GM19099 (cell line): ENCODE measurements around the gene SLC7A4.

Experiments used
- POLR2A ChIP-seq: IDR thresholded peaks from 3 replicates; pipeline ENCODE4 v1.6.1; 2011; ENCODE audit warnings: low read depth; ENCODE audit not compliant: insufficient read length; ENCODE audit errors: extremely low read depth

Gene SLC7A4, protein sequence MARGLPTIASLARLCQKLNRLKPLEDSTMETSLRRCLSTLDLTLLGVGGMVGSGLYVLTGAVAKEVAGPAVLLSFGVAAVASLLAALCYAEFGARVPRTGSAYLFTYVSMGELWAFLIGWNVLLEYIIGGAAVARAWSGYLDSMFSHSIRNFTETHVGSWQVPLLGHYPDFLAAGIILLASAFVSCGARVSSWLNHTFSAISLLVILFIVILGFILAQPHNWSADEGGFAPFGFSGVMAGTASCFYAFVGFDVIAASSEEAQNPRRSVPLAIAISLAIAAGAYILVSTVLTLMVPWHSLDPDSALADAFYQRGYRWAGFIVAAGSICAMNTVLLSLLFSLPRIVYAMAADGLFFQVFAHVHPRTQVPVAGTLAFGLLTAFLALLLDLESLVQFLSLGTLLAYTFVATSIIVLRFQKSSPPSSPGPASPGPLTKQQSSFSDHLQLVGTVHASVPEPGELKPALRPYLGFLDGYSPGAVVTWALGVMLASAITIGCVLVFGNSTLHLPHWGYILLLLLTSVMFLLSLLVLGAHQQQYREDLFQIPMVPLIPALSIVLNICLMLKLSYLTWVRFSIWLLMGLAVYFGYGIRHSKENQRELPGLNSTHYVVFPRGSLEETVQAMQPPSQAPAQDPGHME

DNA sequence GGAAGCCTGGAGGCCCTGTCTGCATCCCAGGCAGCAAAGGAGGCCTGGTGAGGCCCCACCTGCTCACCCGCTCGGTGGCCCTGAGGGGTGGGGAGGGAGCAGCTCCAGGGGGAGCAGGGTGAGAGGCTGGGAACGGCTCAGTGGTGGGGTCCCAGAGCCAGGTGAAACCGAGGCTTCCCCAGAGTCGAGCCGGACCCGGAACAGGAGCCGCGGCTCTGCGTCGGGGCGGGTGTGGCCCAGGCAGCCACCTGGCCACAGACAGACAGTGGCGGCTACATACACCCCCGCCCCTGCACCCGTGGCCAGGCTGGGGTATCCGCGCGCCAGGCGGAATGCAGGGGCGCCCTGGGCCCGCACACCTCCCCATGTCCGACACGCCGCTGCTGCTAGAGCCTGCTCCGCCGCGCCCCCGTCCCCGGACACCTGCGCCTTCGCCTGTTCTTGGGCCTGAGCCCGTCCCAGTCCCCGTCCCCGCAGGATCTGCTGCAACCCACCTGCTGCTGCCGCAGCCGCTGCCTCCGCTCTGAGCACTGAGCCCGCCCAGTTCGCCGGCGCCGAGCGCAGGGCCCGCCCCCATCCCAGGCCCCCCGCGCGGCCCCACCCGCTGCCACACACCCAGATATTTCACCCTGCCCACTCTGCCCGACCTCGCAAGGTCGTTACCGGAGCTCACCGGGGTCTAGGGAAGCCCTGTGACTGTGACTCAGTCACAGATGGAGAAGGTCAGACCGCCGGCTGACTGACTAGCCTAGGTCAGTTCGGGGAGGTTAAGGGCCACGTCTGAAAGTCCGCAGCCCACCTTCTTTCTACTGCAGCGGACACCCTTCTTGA, at the start of gene SLC7A4:
Gene SLC7A4 (minus strand): TSS at position 525 of the 831 bp plus-strand sequence. CDS start 749 bp downstream, outside the sequence.
- no peak for TF ChIP-seq POLR2A

DNA sequence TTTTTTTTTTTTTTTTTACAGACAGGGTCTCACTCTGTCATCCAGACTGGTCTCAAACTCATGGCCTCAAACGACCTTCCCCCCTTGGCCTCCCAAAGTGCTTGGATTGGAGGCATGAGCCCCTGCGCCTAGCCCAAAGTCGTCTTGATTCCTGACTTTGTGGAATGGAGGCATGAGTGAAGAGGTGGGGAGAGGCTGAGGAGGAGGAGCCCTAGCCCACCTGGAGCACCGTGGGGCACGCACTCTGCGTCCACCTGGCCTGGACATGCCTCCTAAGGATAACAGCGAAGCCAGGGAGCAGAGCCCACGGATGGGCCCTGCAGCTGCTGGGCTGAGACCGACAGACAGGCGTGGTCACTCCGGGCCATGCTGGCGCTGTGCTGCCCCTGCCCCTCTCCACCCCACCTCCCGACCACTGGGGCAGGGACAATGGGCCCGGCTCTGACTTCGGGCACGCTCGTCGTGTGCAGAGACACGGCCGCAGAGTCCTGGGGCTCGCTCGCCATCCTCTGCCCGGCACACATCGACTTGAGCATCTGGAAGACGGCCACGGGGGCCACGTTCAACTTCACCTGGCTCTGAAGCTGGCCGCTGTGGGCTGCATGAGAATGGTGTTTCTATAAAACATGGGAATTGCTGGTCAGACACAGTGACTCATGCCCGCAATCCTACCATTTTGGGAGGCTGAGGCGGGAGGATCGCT, 48.2 kb upstream of the SLC7A4 start:
- TF ChIP-seq POLR2A, result no peak

DNA sequence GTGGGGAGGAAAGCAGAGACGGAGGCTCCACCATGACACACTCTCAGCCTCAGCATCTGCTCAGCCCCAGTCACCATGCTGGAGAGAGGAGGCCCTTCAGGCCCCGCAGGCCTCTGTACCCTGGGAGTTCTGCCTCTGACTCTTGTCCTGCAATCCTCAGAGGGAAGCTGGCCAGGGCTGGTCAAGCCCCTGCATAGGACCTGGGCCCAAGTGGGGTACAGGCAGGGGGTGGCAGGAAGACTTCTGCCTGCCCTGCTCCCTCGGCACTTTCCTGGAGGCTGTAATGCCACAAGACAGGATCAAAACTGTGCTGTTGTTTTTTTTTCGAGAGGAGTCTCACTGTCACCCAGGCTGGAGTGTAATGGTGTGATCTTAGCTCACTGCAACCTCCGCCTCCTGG, 47.1 kb upstream of the SLC7A4 start:
- no peak for TF ChIP-seq POLR2A

DNA sequence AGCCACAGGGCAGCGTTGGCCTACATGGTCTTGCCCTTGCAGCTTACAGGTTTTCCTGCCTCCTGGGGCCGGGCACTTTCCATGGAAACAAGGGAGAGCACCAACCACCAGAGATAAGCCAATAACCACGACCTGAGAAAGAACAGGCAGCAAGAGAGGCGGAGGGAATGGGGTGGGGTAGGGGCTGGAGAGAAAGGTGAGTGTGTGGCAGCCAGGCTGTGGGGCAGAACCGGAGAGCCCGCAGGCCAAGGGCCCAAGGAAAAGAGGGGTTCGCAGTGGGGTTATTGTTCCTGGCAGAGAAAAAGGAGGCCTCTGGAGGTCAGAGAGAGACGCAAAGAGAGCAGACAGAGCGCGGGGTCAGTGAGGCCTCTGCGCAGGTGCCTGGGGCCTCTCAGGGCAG, 46.6 kb upstream of the SLC7A4 start:
- no peak for TF ChIP-seq POLR2A

DNA sequence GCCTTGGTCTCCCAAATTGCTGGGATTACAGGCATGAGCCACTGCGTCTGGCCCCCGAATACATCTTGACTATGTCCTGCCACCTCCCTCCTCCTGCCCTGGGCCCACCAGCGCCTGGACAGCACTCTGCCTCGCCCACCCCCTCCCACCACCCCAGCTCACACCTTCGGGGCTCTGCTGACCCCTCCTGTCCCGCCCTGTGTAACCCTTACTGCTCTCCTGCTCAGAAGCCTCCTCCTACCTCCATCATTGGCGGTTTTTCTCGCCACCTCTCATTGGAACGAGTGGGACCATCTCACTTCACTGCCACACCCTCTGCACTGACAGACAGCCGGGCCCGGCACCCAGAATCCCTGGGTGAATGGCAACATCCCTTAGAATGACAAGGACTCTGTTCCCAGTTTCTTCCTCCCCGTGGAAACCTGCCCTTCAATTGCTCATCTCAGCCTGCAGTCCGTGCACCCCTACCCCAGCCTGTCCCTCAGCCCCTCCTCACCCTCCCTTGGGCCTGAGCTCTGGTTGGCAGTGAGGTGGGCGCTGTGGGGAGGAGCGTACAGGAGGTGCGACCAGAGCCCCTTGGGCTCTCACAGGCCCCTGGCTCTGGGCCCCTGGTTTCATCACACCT, 45.6 kb upstream of the SLC7A4 start:
- TF ChIP-seq POLR2A, result no peak

DNA sequence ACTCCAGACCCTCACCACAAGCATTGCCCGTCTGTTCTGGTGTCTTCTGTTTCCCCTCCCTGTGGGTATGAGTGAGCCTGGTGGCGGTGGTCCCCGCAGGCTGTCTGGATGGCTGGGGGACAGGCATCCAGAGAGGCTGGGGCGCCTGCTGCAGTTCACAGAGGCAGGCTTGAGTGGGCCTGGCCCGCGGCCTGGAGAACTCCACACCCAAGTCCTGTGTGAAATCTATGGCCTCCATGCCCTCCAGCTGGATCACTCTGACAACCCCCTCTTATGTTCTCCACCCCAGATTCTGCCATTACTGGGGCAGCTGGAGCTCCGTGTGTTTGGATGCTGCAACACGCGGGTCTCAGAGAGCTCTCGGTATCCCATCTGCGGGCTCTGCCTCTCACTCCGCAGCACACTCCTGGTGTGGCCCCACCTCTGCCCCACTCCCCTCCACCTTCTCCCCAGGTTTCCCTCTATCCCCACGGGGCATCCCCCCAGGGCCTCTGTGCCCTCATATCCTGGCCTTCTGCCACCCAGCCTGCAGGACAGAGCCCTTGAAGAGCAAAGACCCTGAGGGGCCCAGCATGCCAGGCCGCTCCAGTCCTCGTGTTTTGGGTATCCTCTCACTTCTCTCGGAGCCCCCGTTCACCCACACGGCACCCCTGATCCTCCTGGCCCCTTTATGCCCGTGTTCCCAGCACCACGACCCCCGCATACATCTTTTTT, 44.7 kb upstream of the SLC7A4 start:
- TF ChIP-seq POLR2A, result no peak

DNA sequence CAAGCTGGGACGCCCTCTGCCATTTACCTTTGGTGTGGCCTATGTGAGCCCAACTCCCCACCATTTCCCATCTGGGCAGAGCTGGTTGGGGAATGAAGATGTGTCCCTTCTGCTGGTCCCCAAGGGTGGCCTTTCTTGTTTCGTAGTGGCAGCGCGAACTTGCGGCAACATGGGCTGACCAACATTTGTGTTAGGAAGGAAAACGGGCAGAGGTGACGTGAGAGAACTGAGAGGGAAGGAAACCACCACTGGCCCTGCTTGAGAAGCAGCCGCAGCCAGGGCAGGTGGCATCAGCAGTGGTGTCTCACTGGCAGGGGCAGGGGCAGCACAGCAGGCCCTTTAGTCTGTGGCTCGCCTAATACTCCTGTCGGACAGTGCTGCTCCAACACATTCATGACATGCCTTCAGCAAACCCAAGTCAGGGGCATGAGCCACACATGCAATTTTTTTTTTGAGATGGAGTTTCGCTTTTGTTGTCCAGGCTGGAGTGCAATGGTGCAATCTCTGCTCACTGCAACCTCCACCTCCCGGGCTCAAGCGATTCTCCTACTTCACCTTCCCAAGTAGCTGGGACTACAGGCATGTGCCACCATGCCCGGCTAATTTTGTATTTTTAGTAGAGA, 43.3 kb upstream of the SLC7A4 start:
- no peak for TF ChIP-seq POLR2A

DNA sequence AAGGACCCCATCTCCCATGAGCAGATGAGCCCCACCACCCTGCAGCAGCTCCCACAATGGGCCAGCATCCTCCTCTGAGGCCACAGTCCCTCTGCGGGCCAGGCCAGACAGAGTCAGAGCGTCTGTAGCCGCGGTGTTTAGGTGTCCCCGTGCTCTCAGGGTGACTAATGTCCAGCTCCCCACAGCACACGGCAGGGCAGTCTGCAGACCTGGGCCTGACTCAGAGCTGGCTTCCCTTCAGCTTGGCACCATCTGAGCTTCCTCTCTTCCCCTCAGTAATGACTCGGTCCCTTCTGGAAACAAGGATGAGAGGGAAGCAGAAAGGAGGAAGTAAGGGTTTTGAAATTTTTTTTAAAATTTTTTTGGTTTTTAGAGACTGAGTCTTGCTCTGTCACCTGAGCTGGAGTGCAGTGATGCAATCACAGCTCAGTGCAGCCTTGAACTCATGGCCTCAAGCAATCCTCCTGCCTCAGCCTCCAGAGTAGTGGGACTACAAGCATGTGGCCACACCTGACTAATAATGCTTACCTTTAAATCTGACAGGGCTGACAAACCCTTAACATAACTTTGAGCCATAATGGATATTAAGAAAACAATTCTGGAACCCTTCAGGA, 41.8 kb upstream of the SLC7A4 start:
- no peak for TF ChIP-seq POLR2A

DNA sequence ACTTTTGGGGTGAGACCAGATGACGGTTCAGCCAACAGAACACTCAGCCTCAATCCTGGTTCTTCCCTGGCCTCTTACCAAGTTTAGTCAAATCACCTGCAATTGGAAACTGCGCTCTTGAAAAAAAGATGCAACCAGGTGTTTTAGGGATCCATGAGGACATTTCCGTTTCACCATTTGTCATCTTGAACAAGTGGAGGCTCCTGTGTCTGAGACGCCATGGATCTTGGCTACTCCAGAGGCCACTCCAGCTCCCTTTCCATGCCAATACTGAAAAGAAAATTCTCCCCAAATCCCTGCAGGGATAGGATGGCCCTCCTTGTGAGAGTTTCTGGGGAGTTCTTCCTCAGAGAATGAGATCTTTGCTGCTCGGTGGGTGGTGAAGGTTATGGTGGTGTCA, 41.1 kb upstream of the SLC7A4 start:
- TF ChIP-seq POLR2A, result no peak

DNA sequence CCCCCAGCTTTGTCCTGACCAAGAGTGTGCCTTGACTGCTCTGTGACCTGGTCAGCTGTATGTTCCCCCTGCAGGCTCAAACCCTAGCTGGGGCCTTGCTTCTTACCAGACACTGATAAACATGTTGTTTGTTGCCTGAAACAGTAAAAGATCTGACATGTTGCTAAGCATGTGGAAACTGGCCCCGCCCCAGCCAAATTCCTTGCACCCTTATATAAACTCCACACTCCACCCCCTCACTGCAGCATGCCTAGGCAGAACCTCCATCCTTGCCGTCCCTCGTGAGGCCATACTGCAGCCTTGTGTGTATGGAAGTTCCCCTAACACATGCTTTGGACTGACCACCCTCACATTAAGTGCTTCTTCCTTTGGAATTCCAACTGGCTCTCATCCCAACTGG, 40.7 kb upstream of the SLC7A4 start:
- no peak for TF ChIP-seq POLR2A

DNA sequence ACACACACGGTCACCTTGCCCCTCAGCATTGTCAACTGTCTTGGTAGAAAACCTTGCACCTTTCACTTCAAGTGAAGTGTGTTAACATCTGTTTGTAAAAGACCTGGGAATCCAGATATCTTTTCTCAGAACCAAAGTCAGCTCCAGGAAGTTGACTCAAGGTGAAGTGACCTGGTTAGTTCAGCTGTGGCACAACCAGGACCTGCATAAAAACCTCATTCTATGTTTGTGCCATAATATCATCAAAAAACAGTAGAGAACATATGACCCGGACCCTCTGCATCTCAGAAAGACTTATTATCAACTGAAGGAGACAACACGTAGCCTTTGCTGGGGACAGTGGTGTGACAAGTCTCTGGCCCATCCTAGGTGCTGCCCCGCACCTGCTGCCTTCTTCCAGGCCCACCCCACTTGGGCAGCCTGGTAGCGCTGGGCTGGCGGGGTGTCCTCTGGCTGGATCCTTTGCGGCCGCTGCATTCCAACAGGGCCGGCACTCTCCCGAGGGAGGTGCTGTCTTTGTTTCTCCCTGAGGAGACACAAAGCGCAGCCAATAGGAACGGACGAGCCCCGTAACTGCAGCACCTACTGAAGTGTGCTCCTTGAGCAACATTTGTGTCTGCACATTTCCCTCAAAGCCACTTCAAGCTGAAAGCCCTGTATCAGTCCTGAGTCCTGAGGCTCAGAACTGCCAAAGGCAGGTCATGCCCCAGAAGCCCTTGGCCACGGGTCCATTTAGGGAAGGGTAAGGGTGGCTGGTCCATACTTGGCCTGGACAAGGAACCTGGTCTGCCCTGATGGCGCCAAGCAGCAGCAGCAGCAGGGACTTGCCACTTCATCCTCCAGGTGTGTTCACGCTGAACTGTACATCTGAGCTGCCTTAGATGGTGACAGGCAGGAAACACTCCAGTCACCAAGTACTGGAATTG, 38.6 kb upstream of the SLC7A4 start:
- no peak for TF ChIP-seq POLR2A

DNA sequence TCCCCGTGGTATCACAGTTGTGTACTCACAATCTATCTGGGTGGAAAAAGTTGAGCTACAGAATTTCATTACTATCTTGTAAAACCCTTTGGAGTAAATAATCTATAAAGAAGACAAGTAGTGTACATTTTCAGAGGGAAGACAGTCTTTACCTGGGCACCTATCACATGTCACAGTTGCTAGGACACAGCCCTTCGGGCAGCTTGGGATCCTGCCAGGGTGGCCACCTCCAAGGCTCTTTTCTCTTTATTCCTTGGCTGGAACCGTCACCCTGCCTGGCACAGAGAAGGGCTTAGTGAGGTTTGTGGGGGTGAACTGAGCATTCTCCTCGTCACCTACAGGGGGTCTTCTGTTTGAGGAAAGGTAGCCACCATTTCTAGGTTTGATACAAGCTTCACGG, 37.0 kb upstream of the SLC7A4 start:
- no peak for TF ChIP-seq POLR2A

DNA sequence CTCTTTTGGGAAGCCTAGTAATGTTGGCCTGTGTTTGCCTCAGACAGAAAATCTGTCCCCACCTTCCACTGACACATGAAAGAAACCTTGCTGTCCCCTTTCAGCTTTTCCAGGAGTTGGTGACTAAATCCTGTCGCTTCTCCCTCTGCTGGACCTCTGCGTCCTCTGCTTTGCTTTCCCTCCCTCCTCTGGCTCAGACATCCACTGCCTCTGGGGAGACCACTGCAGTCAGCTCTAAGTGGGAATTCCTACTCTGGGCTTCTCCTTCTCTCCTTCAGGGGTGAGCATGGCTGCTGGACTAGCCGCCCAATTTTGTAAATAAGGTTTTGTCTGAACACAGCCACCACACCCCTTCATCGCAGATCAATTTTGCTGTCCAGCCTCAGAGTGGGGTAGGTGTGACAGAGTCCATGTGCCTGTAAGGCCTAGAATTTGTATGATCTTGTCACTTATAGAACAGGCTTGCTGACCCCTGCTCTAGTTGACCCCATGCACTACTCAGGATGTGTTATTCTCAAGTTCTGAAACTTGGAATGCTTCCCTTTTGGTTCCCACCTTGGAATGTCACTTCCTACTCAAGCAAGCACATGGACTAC, 36.4 kb upstream of the SLC7A4 start:
- TF ChIP-seq POLR2A, result no peak
